A549 (cell line): ENCODE measurements around the gene TET2.

Experiments used
- CHD4 ChIP-seq: fragments of 200-600 bp; sonication (generic); IDR thresholded peaks from 2 replicates; pipeline ENCODE4 v1.6.1; 2016; ENCODE audit warnings: antibody characterized with exemption, mild to moderate bottlenecking, borderline replicate concordance
- EHMT2 ChIP-seq: fragments of 200-600 bp; sonication (generic); IDR thresholded peaks from 2 replicates; pipeline ENCODE4 v1.6.1; 2016; ENCODE audit warnings: antibody characterized with exemption, low read depth, mild to moderate bottlenecking, moderate library complexity
- TF ChIP-seq, protein P1 (sequence below): fragments of >200 bp; sonication (Bioruptor Twin); formaldehyde crosslinking; IDR thresholded peaks from 3 replicates; pipeline ENCODE4 v1.5.1; 2016

DNA sequence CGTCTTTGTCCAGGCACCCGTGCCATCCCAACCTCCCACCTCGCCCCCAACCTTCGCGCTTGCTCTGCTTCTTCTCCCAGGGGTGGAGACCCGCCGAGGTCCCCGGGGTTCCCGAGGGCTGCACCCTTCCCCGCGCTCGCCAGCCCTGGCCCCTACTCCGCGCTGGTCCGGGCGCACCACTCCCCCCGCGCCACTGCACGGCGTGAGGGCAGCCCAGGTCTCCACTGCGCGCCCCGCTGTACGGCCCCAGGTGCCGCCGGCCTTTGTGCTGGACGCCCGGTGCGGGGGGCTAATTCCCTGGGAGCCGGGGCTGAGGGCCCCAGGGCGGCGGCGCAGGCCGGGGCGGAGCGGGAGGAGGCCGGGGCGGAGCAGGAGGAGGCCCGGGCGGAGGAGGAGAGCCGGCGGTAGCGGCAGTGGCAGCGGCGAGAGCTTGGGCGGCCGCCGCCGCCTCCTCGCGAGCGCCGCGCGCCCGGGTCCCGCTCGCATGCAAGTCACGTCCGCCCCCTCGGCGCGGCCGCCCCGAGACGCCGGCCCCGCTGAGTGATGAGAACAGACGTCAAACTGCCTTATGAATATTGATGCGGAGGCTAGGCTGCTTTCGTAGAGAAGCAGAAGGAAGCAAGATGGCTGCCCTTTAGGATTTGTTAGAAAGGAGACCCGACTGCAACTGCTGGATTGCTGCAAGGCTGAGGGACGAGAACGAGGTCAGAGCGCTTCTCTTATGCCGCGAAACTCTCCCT, at the start of gene TET2:
- TF ChIP-seq EHMT2 (no peak), CHD4 (no peak)
- TF ChIP-seq, protein P1, sequence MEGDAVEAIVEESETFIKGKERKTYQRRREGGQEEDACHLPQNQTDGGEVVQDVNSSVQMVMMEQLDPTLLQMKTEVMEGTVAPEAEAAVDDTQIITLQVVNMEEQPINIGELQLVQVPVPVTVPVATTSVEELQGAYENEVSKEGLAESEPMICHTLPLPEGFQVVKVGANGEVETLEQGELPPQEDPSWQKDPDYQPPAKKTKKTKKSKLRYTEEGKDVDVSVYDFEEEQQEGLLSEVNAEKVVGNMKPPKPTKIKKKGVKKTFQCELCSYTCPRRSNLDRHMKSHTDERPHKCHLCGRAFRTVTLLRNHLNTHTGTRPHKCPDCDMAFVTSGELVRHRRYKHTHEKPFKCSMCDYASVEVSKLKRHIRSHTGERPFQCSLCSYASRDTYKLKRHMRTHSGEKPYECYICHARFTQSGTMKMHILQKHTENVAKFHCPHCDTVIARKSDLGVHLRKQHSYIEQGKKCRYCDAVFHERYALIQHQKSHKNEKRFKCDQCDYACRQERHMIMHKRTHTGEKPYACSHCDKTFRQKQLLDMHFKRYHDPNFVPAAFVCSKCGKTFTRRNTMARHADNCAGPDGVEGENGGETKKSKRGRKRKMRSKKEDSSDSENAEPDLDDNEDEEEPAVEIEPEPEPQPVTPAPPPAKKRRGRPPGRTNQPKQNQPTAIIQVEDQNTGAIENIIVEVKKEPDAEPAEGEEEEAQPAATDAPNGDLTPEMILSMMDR: no peak
